ENCODE measurements around the gene DEAF1. TPM values are rescaled to one million over a fixed set of nuclear protein-coding genes. Genes with fewer than 3 reads are reported as not detected.

The DEAF1 gene
- total RNA-seq, 1 donor from 2014 or later = 15.9 TPM

GRCh38 chr11:617912-618682 is 76.9 kb downstream of the DEAF1 start:
- no peak for ATAC-seq
- intact Hi-C loops (cut with micrococcal nuclease) = no loop called here
- peak; percentile 28 for DNase-seq

GRCh38 chr11:617199-617911 is 77.7 kb downstream of the DEAF1 start:
- DNase-seq = peak; percentile 39
- no peak for ATAC-seq
- intact Hi-C loops (cut with micrococcal nuclease) = no loop called here

GRCh38 chr11:616320-617198 is 78.5 kb downstream of the DEAF1 start:
- intact Hi-C loops (cut with micrococcal nuclease) = no loop called here
- no peak for ATAC-seq
- DNase-seq = peak; percentile 52

GRCh38 chr11:615504-616319 is 79.3 kb downstream of the DEAF1 start, which contains the start of gene IRF7:
Gene IRF7, minus strand, starts transcription at chr11:615950. Its CDS starts 586 bp downstream, at chr11:615364.
- intact Hi-C loops (cut with micrococcal nuclease) = no loop called here
- ATAC-seq (peak; percentile 91), DNase-seq (peak; percentile 98)

GRCh38 chr11:614623-615503 is 80.2 kb downstream of the DEAF1 start:
- DNase-seq = peak; percentile 71
- intact Hi-C loops (cut with micrococcal nuclease) = no loop called here
- ATAC-seq = peak; percentile 21

GRCh38 chr11:614021-614622 is 80.9 kb downstream of the DEAF1 start:
- no peak for DNase-seq
- intact Hi-C loops (cut with micrococcal nuclease) = no loop called here
- ATAC-seq = no peak

GRCh38 chr11:613369-613968 is 81.6 kb downstream of the DEAF1 start:
- intact Hi-C loops (cut with micrococcal nuclease) = no loop called here
- ATAC-seq (peak; percentile 1), DNase-seq (peak; percentile 75)

- no peak for DNase-seq
- ATAC-seq = no peak
- intact Hi-C loops (cut with micrococcal nuclease) = no loop called here
Measured at GRCh38 chr11:612961-613300, 82.1 kb downstream of the DEAF1 start.

GRCh38 chr11:612201-612960 is 82.6 kb downstream of the DEAF1 start:
- ATAC-seq (no peak), DNase-seq (no peak)
- intact Hi-C loops (cut with micrococcal nuclease) = no loop called here

GRCh38 chr11:611001-611996 is 83.7 kb downstream of the DEAF1 start:
- ATAC-seq (no peak), DNase-seq (no peak)
- intact Hi-C loops (cut with micrococcal nuclease) = no loop called here

- ATAC-seq (no peak), DNase-seq (no peak)
- intact Hi-C loops (cut with micrococcal nuclease) = no loop called here
Measured at GRCh38 chr11:610146-610801, 84.7 kb downstream of the DEAF1 start.

- ATAC-seq (no peak), DNase-seq (no peak)
- intact Hi-C loops (cut with micrococcal nuclease) = no loop called here
Measured at GRCh38 chr11:609341-609811, 85.6 kb downstream of the DEAF1 start.

GRCh38 chr11:608791-609251 is 86.2 kb downstream of the DEAF1 start:
- DNase-seq (no peak), ATAC-seq (no peak)
- intact Hi-C loops (cut with micrococcal nuclease) = no loop called here

- ATAC-seq = no peak
- no peak for DNase-seq
- intact Hi-C loops (cut with micrococcal nuclease) = no loop called here
Measured at GRCh38 chr11:607971-608659, 86.9 kb downstream of the DEAF1 start.
